Loucy (cell line): ENCODE results near the gene HS6ST1.

Experiments
- EZH2phosphoT487 ChIP-seq: fragments of 200-600 bp; IDR thresholded peaks from 2 replicates; pipeline ENCODE4 v1.6.1; 2018; ENCODE audit warnings: antibody characterized with exemption, mild to moderate bottlenecking, moderate library complexity, borderline replicate concordance
- TF ChIP-seq, protein P1 (sequence below): fragments of 200-600 bp; sonication (generic); conservative IDR thresholded peaks from 2 replicates; pipeline ENCODE4 v1.5.1; 2014; ENCODE audit warnings: mild to moderate bottlenecking, antibody characterized with exemption, low read length

- TF ChIP-seq, protein P1, sequence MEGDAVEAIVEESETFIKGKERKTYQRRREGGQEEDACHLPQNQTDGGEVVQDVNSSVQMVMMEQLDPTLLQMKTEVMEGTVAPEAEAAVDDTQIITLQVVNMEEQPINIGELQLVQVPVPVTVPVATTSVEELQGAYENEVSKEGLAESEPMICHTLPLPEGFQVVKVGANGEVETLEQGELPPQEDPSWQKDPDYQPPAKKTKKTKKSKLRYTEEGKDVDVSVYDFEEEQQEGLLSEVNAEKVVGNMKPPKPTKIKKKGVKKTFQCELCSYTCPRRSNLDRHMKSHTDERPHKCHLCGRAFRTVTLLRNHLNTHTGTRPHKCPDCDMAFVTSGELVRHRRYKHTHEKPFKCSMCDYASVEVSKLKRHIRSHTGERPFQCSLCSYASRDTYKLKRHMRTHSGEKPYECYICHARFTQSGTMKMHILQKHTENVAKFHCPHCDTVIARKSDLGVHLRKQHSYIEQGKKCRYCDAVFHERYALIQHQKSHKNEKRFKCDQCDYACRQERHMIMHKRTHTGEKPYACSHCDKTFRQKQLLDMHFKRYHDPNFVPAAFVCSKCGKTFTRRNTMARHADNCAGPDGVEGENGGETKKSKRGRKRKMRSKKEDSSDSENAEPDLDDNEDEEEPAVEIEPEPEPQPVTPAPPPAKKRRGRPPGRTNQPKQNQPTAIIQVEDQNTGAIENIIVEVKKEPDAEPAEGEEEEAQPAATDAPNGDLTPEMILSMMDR = no peak
- TF ChIP-seq EZH2phosphoT487 = no peak
Measured at GRCh38 chr2:128302744-128303067, 16.0 kb downstream of the HS6ST1 start.
